Measurements from ENCODE around the gene PDSS2. TPM values are rescaled to one million over a fixed set of nuclear protein-coding genes. Genes with fewer than 3 reads are reported as not detected.

Gene PDSS2
- total RNA-seq, 1 experiment from 2014 or later, result 17.7 TPM

GRCh38 chr6:107319906-107320530 is 139.3 kb downstream of the PDSS2 start:
- Histone ChIP-seq H3K4me1 (ENCODE audit: control insufficient read depth, insufficient read depth, low read length) (peaks cover 5% of the 10 kb centered on the region; the same call in 1 of the 2 replicates), H3K4me3 (ENCODE audit: low read depth in 2 of 2, low read length in 2 of 2) (no peak overlapping the region), H3K27ac (ENCODE audit: low read length) (no peak overlapping the region), H3K9me3 (ENCODE audit: control insufficient read depth, insufficient read depth, low read depth, low read length) (no peaks in the 10 kb centered on the region), H3K36me3 (ENCODE audit: control insufficient read depth, insufficient read depth, low read length) (no peaks in the 10 kb centered on the region), H3K27me3 (ENCODE audit: control insufficient read depth, insufficient read depth, low read length) (no peaks in the 10 kb centered on the region)
- CTCF ChIA-PET, result interaction anchor here (0.6 kb wide), 1 partner anchor 171 kb away, joined by 5 read pairs; no protein-coding TSS in a partner anchor
- ATAC-seq (no peak), DNase-seq (ENCODE audit: low read depth, low spot score) (no peak)
- POLR2A ChIA-PET, result interaction anchor here (0.6 kb wide), 2 partner anchors 29 to 432 kb away, joined by 3 to 4 read pairs; no protein-coding TSS in a partner anchor
- in situ Hi-C loops (cut with HindIII; ENCODE audit: low pct_unique_long_range_greater_than_20kb, low sequenced_read_pairs), result no loop called here
- intact Hi-C loops (cut with micrococcal nuclease; ENCODE audit: unreplicated experiment), result no loop called here
- BruUV-seq (replicated peaks), result no TSS peak
- TF ChIP-seq CTCF (IDR thresholded peaks at IDR 0.05) (no peak), SIN3A (IDR thresholded peaks at IDR 0.05; ENCODE audit: borderline replicate concordance, insufficient read depth, low read depth, low read length) (no peak), TCF7L2 (IDR thresholded peaks at IDR 0.05; ENCODE audit: low read depth, low read length) (no peak), POLR2AphosphoS5 (IDR thresholded peaks at IDR 0.05; ENCODE audit: low read depth, low read length) (no peak), REST (IDR thresholded peaks at IDR 0.05; ENCODE audit: insufficient read depth in 1 of 2, low read depth in 2 of 2, low read length in 1 of 2) (no peak)

GRCh38 chr6:107318100-107318736 is 141.1 kb downstream of the PDSS2 start:
- TF ChIP-seq REST (IDR thresholded peaks at IDR 0.05; ENCODE audit: insufficient read depth in 1 of 2, low read depth in 2 of 2, low read length in 1 of 2), result no peak
- peak; percentile 94 for TF ChIP-seq CTCF (IDR thresholded peaks at IDR 0.05)
- ATAC-seq, result peak; percentile 100
- peak; percentile 42 for DNase-seq (ENCODE audit: low read depth, low spot score)
- in situ Hi-C loops (cut with HindIII; ENCODE audit: low pct_unique_long_range_greater_than_20kb, low sequenced_read_pairs) (no loop called here), intact Hi-C loops (cut with micrococcal nuclease; ENCODE audit: unreplicated experiment) (no loop called here)
- POLR2A ChIA-PET, result interaction anchor here (0.9 to 1.2 kb wide), 3 partner anchors 39 to 142 kb away, joined by 3 to 8 read pairs (median 4); partner anchors contain the start of gene PDSS2
- CTCF ChIA-PET, result interaction anchor here (0.5 to 1.3 kb wide), 15 partner anchors 11 to 372 kb away, joined by 3 to 12 read pairs (median 4); partner anchors contain the start of gene PDSS2
- H3K9me3 ChIP-seq (ENCODE audit: control insufficient read depth, insufficient read depth, low read depth, low read length), result no peaks in the 10 kb centered on the region
- no peaks in the 10 kb centered on the region for H3K36me3 ChIP-seq (ENCODE audit: control insufficient read depth, insufficient read depth, low read length)
- peaks cover 5% of the 10 kb centered on the region; the same call in 1 of the 2 replicates for H3K4me1 ChIP-seq (ENCODE audit: control insufficient read depth, insufficient read depth, low read length)
- H3K4me3 ChIP-seq (ENCODE audit: low read depth in 2 of 2, low read length in 2 of 2), result no peak overlapping the region
- H3K27ac ChIP-seq (ENCODE audit: low read length), result no peak overlapping the region
- H3K27me3 ChIP-seq (ENCODE audit: control insufficient read depth, insufficient read depth, low read length), result no peaks in the 10 kb centered on the region
- no TSS peak for BruUV-seq (replicated peaks)

Data from Panc1 (cell line).